Bronchial epithelial cell (primary cell): ENCODE results near the gene SPON2. TPM values are rescaled to one million over a fixed set of nuclear protein-coding genes. Genes with fewer than 3 reads are reported as not detected.

Experiments
- DNase-seq: peaks from one replicate; pipeline ENCODE4 v3.0.0-alpha.2; 2010; ENCODE audit warnings: low read depth
- FAIRE-seq: peaks from 2 replicates; lab custom pipeline; 2011; peaks lifted over from hg19 to GRCh38; lab: Jason Lieb, UNC
- H3K27me3 ChIP-seq: 2 replicates; pipeline ENCODE4 v1.5.1; 2011; ENCODE audit warnings: low read length; ENCODE audit not compliant: control insufficient read depth, insufficient read depth
- H3K36me3 ChIP-seq: 2 replicates; pipeline ENCODE4 v1.5.1; 2011; ENCODE audit warnings: low read length; ENCODE audit not compliant: control insufficient read depth, insufficient read depth
- H3K4me3 ChIP-seq: 2 replicates; pipeline ENCODE4 v1.5.1; 2011; ENCODE audit warnings: mild to moderate bottlenecking, low read depth, low read length, control low read depth
- CTCF ChIP-seq: IDR thresholded peaks from 2 replicates; pipeline ENCODE4 v1.5.1; 2011; ENCODE audit warnings: mild to moderate bottlenecking, moderate library complexity, low read length, control low read depth, inconsistent platforms; ENCODE audit not compliant: insufficient read depth, severe bottlenecking
- total RNA-seq: library from RNA; depleted of rRNA; stranded (reverse); fragments of >200 nt; gene quantifications from 2 replicates; pipeline ENCODE4 v1.2.1, GENCODE V29; 2014

SPON2 gene
- total RNA-seq, 1 donor from 2014 or later, result 6.3 TPM

- H3K4me3 ChIP-seq, result no peak overlapping the region
- FAIRE-seq (no peak), DNase-seq (no peak)
- H3K36me3 ChIP-seq, result no peaks in the 10 kb centered on the region
- no peak for TF ChIP-seq CTCF
- H3K27me3 ChIP-seq, result no peaks in the 10 kb centered on the region
Observed at GRCh38 chr4:1203026-1203616, 30.7 kb upstream of the SPON2 start.

GRCh38 chr4:1202526-1203011, 30.2 kb upstream of the SPON2 start:
- FAIRE-seq (no peak), DNase-seq (no peak)
- Histone ChIP-seq H3K27me3 (no peaks in the 10 kb centered on the region), H3K36me3 (no peaks in the 10 kb centered on the region), H3K4me3 (no peak overlapping the region)
- TF ChIP-seq CTCF, result no peak

GRCh38 chr4:1201851-1202525, 29.6 kb upstream of the SPON2 start:
- DNase-seq (no peak), FAIRE-seq (no peak)
- Histone ChIP-seq H3K27me3 (no peaks in the 10 kb centered on the region), H3K36me3 (no peaks in the 10 kb centered on the region), H3K4me3 (no peak overlapping the region)
- no peak for TF ChIP-seq CTCF

- no peaks in the 10 kb centered on the region for H3K36me3 ChIP-seq
- no peak for DNase-seq
- TF ChIP-seq CTCF, result no peak
- no peaks in the 10 kb centered on the region for H3K27me3 ChIP-seq
- no peak overlapping the region for H3K4me3 ChIP-seq
- no peak for FAIRE-seq
Observed at GRCh38 chr4:1200425-1201035, 28.1 kb upstream of the SPON2 start.

- FAIRE-seq, result no peak
- H3K4me3 ChIP-seq, result no peak overlapping the region
Observed at GRCh38 chr4:1199556-1200331, 27.4 kb upstream of the SPON2 start.

More at GRCh38 chr4:1199556-1200331, 27.4 kb upstream of the SPON2 start:
- DNase-seq, result no peak
- Histone ChIP-seq H3K27me3 (no peaks in the 10 kb centered on the region), H3K36me3 (no peaks in the 10 kb centered on the region)
- TF ChIP-seq CTCF, result no peak
